Measurements from ENCODE around the gene ADH4.

GRCh38 chr4:99126376-99126775, 17.7 kb downstream of the ADH4 start:
- TF ChIP-seq RAD21 (IDR thresholded peaks at IDR 0.05; ENCODE audit: low read length), result no peak
- TF ChIP-seq CTCF (IDR thresholded peaks at IDR 0.05), result no peak
- TF ChIP-seq YY1 (IDR thresholded peaks at IDR 0.05; ENCODE audit: low read depth), result no peak
- no peak for TF ChIP-seq FOXM1 (IDR thresholded peaks at IDR 0.05; ENCODE audit: low read depth)
- no peak for TF ChIP-seq JUND (IDR thresholded peaks at IDR 0.05)
- no peak for TF ChIP-seq TCF12 (IDR thresholded peaks at IDR 0.05)
- no peak for TF ChIP-seq CHD2 (IDR thresholded peaks at IDR 0.05; ENCODE audit: low read length, partially characterized antibody)
